Fibroblast of lung (primary cell): ENCODE results near the gene TBX3. TPM values are rescaled to one million over a fixed set of nuclear protein-coding genes. Genes with fewer than 3 reads are reported as not detected.

Experiments
- DNase-seq, 2 donors: peaks; one replicate each; pipeline versions ENCODE4 v3.0.0 to v3.0.0-alpha.2; 2010; ENCODE audit warnings: low read depth in 2 of 2
- H2AFZ ChIP-seq: 2 replicates; pipeline ENCODE4 v1.5.1; 2012; ENCODE audit warnings: low read length, control low read depth, inconsistent platforms
- H3K27ac ChIP-seq: 2 replicates; pipeline ENCODE4 v1.5.1; 2011; ENCODE audit warnings: low read length, control low read depth; ENCODE audit not compliant: insufficient read depth
- H3K27me3 ChIP-seq: 2 replicates; pipeline ENCODE4 v1.5.1; 2011; ENCODE audit warnings: mild to moderate bottlenecking, low read length; ENCODE audit not compliant: control insufficient read depth, insufficient read depth
- H3K36me3 ChIP-seq: 2 replicates; pipeline ENCODE4 v1.5.1; 2011; ENCODE audit warnings: low read length; ENCODE audit not compliant: control insufficient read depth, insufficient read depth
- H3K4me1 ChIP-seq: 2 replicates; pipeline ENCODE4 v1.5.1; 2011; ENCODE audit warnings: low read length; ENCODE audit not compliant: control insufficient read depth, insufficient read depth; ENCODE audit errors: extremely low read depth
- H3K4me2 ChIP-seq: 2 replicates; pipeline ENCODE4 v1.5.1; 2011; ENCODE audit warnings: low read length, control low read depth; ENCODE audit not compliant: insufficient read depth; ENCODE audit errors: extremely low read depth
- H3K4me3 ChIP-seq, 4 experiments: fragments of 200-600 bp in 1 of 4; sonication (generic) in 1 of 4; replicated peaks in 1 of 4; 2 replicates each; pipeline ENCODE4 v1.5.1; 2011 to 2016; ENCODE audit warnings: low read length in 4 of 4, low read depth in 3 of 4, mild to moderate bottlenecking in 3 of 4, control low read depth in 2 of 4, inconsistent platforms in 1 of 4, mixed read lengths in 1 of 4; ENCODE audit not compliant: insufficient read depth in 1 of 4; ENCODE audit errors: control extremely low read depth in 1 of 4
- H3K79me2 ChIP-seq: 2 replicates; pipeline ENCODE4 v1.5.1; 2012; ENCODE audit warnings: mild to moderate bottlenecking, low read length, inconsistent platforms; ENCODE audit not compliant: control insufficient read depth, insufficient read depth
- H3K9ac ChIP-seq: 2 replicates; pipeline ENCODE4 v1.5.1; 2011; ENCODE audit warnings: mild to moderate bottlenecking, low read length, control low read depth; ENCODE audit not compliant: insufficient read depth
- H3K9me3 ChIP-seq: 2 replicates; pipeline ENCODE4 v1.5.1; 2012; ENCODE audit warnings: low read depth, low read length; ENCODE audit not compliant: control insufficient read depth, insufficient read depth
- H4K20me1 ChIP-seq: 2 replicates; pipeline ENCODE4 v1.5.1; 2011; ENCODE audit warnings: low read length; ENCODE audit not compliant: control insufficient read depth, insufficient read depth; ENCODE audit errors: extremely low read depth
- CTCF ChIP-seq, 2 donors: IDR thresholded peaks in 1 of 2; conservative IDR thresholded peaks in 1 of 2; 1 replicate in 1 of 2; 2 replicates in 1 of 2; pipeline ENCODE4 v1.5.1; 2011 to 2012; ENCODE audit warnings: low read length in 2 of 2, control low read depth in 1 of 2, inconsistent platforms in 1 of 2, low read depth in 1 of 2, mild to moderate bottlenecking in 1 of 2
- EZH2 ChIP-seq: IDR thresholded peaks from 2 replicates; pipeline ENCODE4 v1.5.1; 2012; ENCODE audit warnings: low read length, control low read depth, mild to moderate bottlenecking; ENCODE audit errors: missing control alignments
- polyA plus RNA-seq, 2 donors: library from polyadenylated mRNA; depleted of rRNA in 1 of 2; stranded (reverse) in 1 of 2; unstranded in 1 of 2; fragments of >200 nt; gene quantifications; 2 replicates each; pipeline ENCODE4 v1.2.1, GENCODE V29; 2011 to 2012; ENCODE audit warnings: missing spikeins in 1 of 2
- total RNA-seq: library from RNA; depleted of rRNA; stranded (reverse); fragments of >200 nt; gene quantifications from 2 replicates; pipeline ENCODE4 v1.2.1, GENCODE V29; 2014

Gene TBX3
- total and polyA plus RNA-seq, 2 donors (not counting 1 experiment from before 2014, with no cell fraction given), result 19.9 to 66.4 TPM

GRCh38 chr12:114649585-114649984 lies 34.4 kb downstream of the TBX3 start:
- no peak overlapping the region for H3K9ac ChIP-seq
- H2AFZ ChIP-seq, result no peak overlapping the region
- no peaks in the 10 kb centered on the region for H4K20me1 ChIP-seq
- no peaks in the 10 kb centered on the region for H3K4me1 ChIP-seq
- DNase-seq, result no peak
- no peak overlapping the region for H3K4me3 ChIP-seq
- no peaks in the 10 kb centered on the region for H3K36me3 ChIP-seq
- TF ChIP-seq CTCF (conservative IDR thresholded peaks at IDR 0.05 in 1 of 2, IDR thresholded peaks at IDR 0.05 in 1 of 2; ENCODE audit: low read depth in 1 of 2, low read length in 2 of 2) (no peak), EZH2 (no peak)
- H3K9me3 ChIP-seq, result no peaks in the 10 kb centered on the region
- H3K27ac ChIP-seq, result no peak overlapping the region
- H3K79me2 ChIP-seq, result no peaks in the 10 kb centered on the region
- no peaks in the 10 kb centered on the region for H3K27me3 ChIP-seq
- no peak overlapping the region for H3K4me2 ChIP-seq

- Histone ChIP-seq H3K79me2 (no peaks in the 10 kb centered on the region), H4K20me1 (no peaks in the 10 kb centered on the region), H3K4me3 (no peak overlapping the region), H3K9me3 (no peaks in the 10 kb centered on the region), H3K27me3 (no peaks in the 10 kb centered on the region), H3K4me2 (no peak overlapping the region), H3K36me3 (no peaks in the 10 kb centered on the region), H3K9ac (no peak overlapping the region), H3K4me1 (no peaks in the 10 kb centered on the region), H2AFZ (no peak overlapping the region), H3K27ac (no peak overlapping the region)
- no peak for TF ChIP-seq CTCF (conservative IDR thresholded peaks at IDR 0.05 in 1 of 2, IDR thresholded peaks at IDR 0.05 in 1 of 2; ENCODE audit: low read depth in 1 of 2, low read length in 2 of 2)
- TF ChIP-seq EZH2, result no peak
- no peak for DNase-seq
Measured at GRCh38 chr12:114648711-114649110, 35.3 kb downstream of the TBX3 start.

GRCh38 chr12:114638790-114639435 lies 45.1 kb downstream of the TBX3 start:
- no peaks in the 10 kb centered on the region for H3K79me2 ChIP-seq
- no peak overlapping the region for H3K9ac ChIP-seq
- DNase-seq, result no peak
- H3K27me3 ChIP-seq, result no peaks in the 10 kb centered on the region
- no peaks in the 10 kb centered on the region for H3K36me3 ChIP-seq
- H3K4me2 ChIP-seq, result no peak overlapping the region
- no peaks in the 10 kb centered on the region for H3K4me1 ChIP-seq
- no peak overlapping the region for H3K27ac ChIP-seq
- H2AFZ ChIP-seq, result no peak overlapping the region
- TF ChIP-seq EZH2 (no peak), CTCF (conservative IDR thresholded peaks at IDR 0.05 in 1 of 2, IDR thresholded peaks at IDR 0.05 in 1 of 2; ENCODE audit: low read depth in 1 of 2, low read length in 2 of 2) (no peak)
- H3K9me3 ChIP-seq, result no peaks in the 10 kb centered on the region
- no peak overlapping the region for H3K4me3 ChIP-seq
- H4K20me1 ChIP-seq, result no peaks in the 10 kb centered on the region
